Measurements from ENCODE around the gene TEX2. TPM values are rescaled to one million over a fixed set of nuclear protein-coding genes. Genes with fewer than 3 reads are reported as not detected.

The TEX2 gene
- total and polyA plus RNA-seq, 9 of the 15 experiments (the other 6 are each of a cell fraction or from before 2014, with no cell fraction given), result 4.1 to 27.6 (median 19.3) TPM

- no peak for TF ChIP-seq SAFB2 (IDR thresholded peaks at IDR 0.05; ENCODE audit: borderline replicate concordance, low read depth, low read length, severe bottlenecking)
- TF ChIP-seq RCOR1 (IDR thresholded peaks at IDR 0.05; ENCODE audit: borderline replicate concordance in 1 of 2, low read depth in 2 of 2, low read length in 2 of 2), result no peak
- no peak for TF ChIP-seq GTF2A2 (tag; IDR thresholded peaks at IDR 0.05)
- no peak for TF ChIP-seq TSHZ1 (CRISPR knock-in tag; IDR thresholded peaks at IDR 0.05)
- TF ChIP-seq ZBTB26 (CRISPR knock-in tag; IDR thresholded peaks at IDR 0.05), result no peak
- TF ChIP-seq HEY1 (CRISPR knock-in tag; IDR thresholded peaks at IDR 0.05; ENCODE audit: borderline replicate concordance), result no peak
- TF ChIP-seq ZHX1 (conservative IDR thresholded peaks at IDR 0.05; ENCODE audit: low read length), result no peak
- peak; percentile 91 for TF ChIP-seq ZFX (CRISPR knock-in tag; IDR thresholded peaks at IDR 0.05)
- no peak for TF ChIP-seq AFF1 (IDR thresholded peaks at IDR 0.05; ENCODE audit: low read depth in 1 of 2, partially characterized antibody in 2 of 2)
- TF ChIP-seq NUFIP1 (IDR thresholded peaks at IDR 0.05; ENCODE audit: partially characterized antibody), result no peak
Observed at GRCh38 chr17:64129765-64130558, 133.1 kb downstream of the TEX2 start, which contains the start of gene ERN1 (continued).
